GM12878 (cell line): ENCODE results near the gene PLB1. TPM values are rescaled to one million over a fixed set of nuclear protein-coding genes. Genes with fewer than 3 reads are reported as not detected.

Experiments used
- ASH2L ChIP-seq: fragments of 300-600, 200-600 bp; sonication (generic); IDR thresholded peaks from 2 replicates; pipeline ENCODE4 v1.6.1; 2017; ENCODE audit warnings: low read depth, mild to moderate bottlenecking, borderline replicate concordance
- CBX5 ChIP-seq: sonication (generic); IDR thresholded peaks from 2 replicates; pipeline ENCODE4 v1.6.1; 2016; ENCODE audit warnings: low read depth, moderate library complexity, mild to moderate bottlenecking, inconsistent platforms
- HSF1 ChIP-seq: fragments of 150-350 bp; IDR thresholded peaks from 2 replicates; pipeline ENCODE4 v1.6.1; 2014; ENCODE audit warnings: mild to moderate bottlenecking, low read depth, low read length
- MXI1 ChIP-seq: fragments of 150-350 bp; IDR thresholded peaks from 2 replicates; pipeline ENCODE4 v1.6.1; 2011; ENCODE audit warnings: low read depth, mild to moderate bottlenecking, inconsistent platforms, low read length, improper control_type of control experiment
- NR2C2 ChIP-seq: IDR thresholded peaks from 2 replicates; pipeline ENCODE4 v1.6.1; 2011; ENCODE audit warnings: borderline replicate concordance, low read depth; ENCODE audit not compliant: control insufficient read depth, insufficient read length
- NRF1 ChIP-seq: conservative IDR thresholded peaks from 2 replicates; pipeline ENCODE4 v1.6.1; 2011; ENCODE audit warnings: mild to moderate bottlenecking, low read depth, low read length, improper control_type of control experiment
- POLR2AphosphoS5 ChIP-seq: IDR thresholded peaks from 2 replicates; pipeline ENCODE4 v1.6.1; 2011; ENCODE audit warnings: mild to moderate bottlenecking, low read length, inconsistent platforms
- ZNF207 ChIP-seq: fragments of 450-650 bp; IDR thresholded peaks from 2 replicates; pipeline ENCODE4 v1.6.1; 2014; ENCODE audit warnings: antibody characterized with exemption, mild to moderate bottlenecking, borderline replicate concordance
- ZNF622 ChIP-seq: fragments of 450-650 bp; IDR thresholded peaks from 2 replicates; pipeline ENCODE4 v1.6.1; 2017; ENCODE audit warnings: mild to moderate bottlenecking, inconsistent platforms
- ZSCAN29 ChIP-seq: fragments of 450-650 bp; IDR thresholded peaks from 2 replicates; pipeline ENCODE4 v1.6.1; 2017; ENCODE audit warnings: mild to moderate bottlenecking, moderate library complexity
- polyA plus RNA-seq, 11 experiments: library from polyadenylated mRNA; depleted of rRNA in 4 of 11; unstranded in 6 of 11; stranded (reverse) in 5 of 11; fragments of >200 nt; fragmentation: Nextera tagmentation in 4 of 11; fragmentation: Illumina TruSeq in 1 of 11; extraction: Ambion mirVana in 4 of 11; extraction: Trizol in 1 of 11; gene quantifications; 1 replicate in 1 of 11; 2 replicates in 10 of 11; pipeline versions ENCODE4 v1.2.1 to v1.2.3, GENCODE V29; 2011 to 2016; ENCODE audit warnings: inconsistent platforms in 2 of 11, missing spikeins in 2 of 11, low read depth in 1 of 11
- total RNA-seq, 4 experiments: library from RNA; depleted of rRNA in 3 of 4; stranded (reverse); fragments of >200 nt in 3 of 4; fragmentation: Illumina TruSeq in 1 of 4; extraction: Trizol in 1 of 4; gene quantifications; 2 replicates each; pipeline versions ENCODE4 v1.2.1 to v1.2.3, GENCODE V29; 2013 to 2021
- TF ChIP-seq, protein P1 (sequence below): fragments of 150-350 bp; IDR thresholded peaks from 2 replicates; pipeline ENCODE4 v1.6.1; 2016; ENCODE audit warnings: low read depth, low read length

The PLB1 gene
- total and polyA plus RNA-seq, 10 of the 15 experiments (the other 5 are each of a cell fraction or from before 2014, with no cell fraction given), result 0.03 to 0.49 (median 0.28) TPM

GRCh38 chr2:28591711-28592335, 96.0 kb downstream of the PLB1 start (continued):
- TF ChIP-seq, protein P1, sequence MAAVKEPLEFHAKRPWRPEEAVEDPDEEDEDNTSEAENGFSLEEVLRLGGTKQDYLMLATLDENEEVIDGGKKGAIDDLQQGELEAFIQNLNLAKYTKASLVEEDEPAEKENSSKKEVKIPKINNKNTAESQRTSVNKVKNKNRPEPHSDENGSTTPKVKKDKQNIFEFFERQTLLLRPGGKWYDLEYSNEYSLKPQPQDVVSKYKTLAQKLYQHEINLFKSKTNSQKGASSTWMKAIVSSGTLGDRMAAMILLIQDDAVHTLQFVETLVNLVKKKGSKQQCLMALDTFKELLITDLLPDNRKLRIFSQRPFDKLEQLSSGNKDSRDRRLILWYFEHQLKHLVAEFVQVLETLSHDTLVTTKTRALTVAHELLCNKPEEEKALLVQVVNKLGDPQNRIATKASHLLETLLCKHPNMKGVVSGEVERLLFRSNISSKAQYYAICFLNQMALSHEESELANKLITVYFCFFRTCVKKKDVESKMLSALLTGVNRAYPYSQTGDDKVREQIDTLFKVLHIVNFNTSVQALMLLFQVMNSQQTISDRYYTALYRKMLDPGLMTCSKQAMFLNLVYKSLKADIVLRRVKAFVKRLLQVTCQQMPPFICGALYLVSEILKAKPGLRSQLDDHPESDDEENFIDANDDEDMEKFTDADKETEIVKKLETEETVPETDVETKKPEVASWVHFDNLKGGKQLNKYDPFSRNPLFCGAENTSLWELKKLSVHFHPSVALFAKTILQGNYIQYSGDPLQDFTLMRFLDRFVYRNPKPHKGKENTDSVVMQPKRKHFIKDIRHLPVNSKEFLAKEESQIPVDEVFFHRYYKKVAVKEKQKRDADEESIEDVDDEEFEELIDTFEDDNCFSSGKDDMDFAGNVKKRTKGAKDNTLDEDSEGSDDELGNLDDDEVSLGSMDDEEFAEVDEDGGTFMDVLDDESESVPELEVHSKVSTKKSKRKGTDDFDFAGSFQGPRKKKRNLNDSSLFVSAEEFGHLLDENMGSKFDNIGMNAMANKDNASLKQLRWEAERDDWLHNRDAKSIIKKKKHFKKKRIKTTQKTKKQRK, result no peak
- TF ChIP-seq ZSCAN29, result no peak
- TF ChIP-seq NRF1, result no peak
- TF ChIP-seq NR2C2, result no peak
- no peak for TF ChIP-seq CBX5
- TF ChIP-seq HSF1, result no peak
- no peak for TF ChIP-seq POLR2AphosphoS5
- no peak for TF ChIP-seq MXI1
- TF ChIP-seq ASH2L, result no peak
- TF ChIP-seq ZNF207, result no peak
- no peak for TF ChIP-seq ZNF622
